Measurements from ENCODE around the gene DFFB. TPM values are rescaled to one million over a fixed set of nuclear protein-coding genes. Genes with fewer than 3 reads are reported as not detected.
A peak's percentile ranks its signal among the peaks of the same experiment; 100 is the strongest.

The DFFB gene
- total and polyA plus RNA-seq, 2 of the 13 experiments (the other 11 are each of a cell fraction or from before 2014, with no cell fraction given), result 4.6 to 9.3 TPM

DNA sequence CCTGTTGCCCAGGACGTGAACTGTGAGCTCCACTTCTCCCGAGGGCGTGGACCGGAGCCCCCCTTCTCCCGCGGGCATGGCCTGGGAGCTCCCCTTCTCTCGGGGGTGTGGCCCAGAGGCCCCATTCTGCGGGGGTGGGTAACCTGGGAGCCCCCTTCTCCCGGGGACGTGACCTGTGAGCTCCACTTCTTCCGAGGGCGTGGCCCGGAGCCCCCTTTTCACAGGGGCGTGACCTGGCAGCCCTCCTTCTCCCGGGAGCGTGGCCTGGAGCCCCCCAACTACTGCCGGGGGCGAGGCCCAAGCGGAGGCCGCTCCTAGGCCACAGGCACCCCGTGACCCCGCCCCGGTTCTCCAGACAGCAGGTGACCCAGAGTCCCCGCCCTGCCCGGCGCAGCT is 42.5 kb downstream of the DFFB start (continued):
- TF ChIP-seq, protein P1, sequence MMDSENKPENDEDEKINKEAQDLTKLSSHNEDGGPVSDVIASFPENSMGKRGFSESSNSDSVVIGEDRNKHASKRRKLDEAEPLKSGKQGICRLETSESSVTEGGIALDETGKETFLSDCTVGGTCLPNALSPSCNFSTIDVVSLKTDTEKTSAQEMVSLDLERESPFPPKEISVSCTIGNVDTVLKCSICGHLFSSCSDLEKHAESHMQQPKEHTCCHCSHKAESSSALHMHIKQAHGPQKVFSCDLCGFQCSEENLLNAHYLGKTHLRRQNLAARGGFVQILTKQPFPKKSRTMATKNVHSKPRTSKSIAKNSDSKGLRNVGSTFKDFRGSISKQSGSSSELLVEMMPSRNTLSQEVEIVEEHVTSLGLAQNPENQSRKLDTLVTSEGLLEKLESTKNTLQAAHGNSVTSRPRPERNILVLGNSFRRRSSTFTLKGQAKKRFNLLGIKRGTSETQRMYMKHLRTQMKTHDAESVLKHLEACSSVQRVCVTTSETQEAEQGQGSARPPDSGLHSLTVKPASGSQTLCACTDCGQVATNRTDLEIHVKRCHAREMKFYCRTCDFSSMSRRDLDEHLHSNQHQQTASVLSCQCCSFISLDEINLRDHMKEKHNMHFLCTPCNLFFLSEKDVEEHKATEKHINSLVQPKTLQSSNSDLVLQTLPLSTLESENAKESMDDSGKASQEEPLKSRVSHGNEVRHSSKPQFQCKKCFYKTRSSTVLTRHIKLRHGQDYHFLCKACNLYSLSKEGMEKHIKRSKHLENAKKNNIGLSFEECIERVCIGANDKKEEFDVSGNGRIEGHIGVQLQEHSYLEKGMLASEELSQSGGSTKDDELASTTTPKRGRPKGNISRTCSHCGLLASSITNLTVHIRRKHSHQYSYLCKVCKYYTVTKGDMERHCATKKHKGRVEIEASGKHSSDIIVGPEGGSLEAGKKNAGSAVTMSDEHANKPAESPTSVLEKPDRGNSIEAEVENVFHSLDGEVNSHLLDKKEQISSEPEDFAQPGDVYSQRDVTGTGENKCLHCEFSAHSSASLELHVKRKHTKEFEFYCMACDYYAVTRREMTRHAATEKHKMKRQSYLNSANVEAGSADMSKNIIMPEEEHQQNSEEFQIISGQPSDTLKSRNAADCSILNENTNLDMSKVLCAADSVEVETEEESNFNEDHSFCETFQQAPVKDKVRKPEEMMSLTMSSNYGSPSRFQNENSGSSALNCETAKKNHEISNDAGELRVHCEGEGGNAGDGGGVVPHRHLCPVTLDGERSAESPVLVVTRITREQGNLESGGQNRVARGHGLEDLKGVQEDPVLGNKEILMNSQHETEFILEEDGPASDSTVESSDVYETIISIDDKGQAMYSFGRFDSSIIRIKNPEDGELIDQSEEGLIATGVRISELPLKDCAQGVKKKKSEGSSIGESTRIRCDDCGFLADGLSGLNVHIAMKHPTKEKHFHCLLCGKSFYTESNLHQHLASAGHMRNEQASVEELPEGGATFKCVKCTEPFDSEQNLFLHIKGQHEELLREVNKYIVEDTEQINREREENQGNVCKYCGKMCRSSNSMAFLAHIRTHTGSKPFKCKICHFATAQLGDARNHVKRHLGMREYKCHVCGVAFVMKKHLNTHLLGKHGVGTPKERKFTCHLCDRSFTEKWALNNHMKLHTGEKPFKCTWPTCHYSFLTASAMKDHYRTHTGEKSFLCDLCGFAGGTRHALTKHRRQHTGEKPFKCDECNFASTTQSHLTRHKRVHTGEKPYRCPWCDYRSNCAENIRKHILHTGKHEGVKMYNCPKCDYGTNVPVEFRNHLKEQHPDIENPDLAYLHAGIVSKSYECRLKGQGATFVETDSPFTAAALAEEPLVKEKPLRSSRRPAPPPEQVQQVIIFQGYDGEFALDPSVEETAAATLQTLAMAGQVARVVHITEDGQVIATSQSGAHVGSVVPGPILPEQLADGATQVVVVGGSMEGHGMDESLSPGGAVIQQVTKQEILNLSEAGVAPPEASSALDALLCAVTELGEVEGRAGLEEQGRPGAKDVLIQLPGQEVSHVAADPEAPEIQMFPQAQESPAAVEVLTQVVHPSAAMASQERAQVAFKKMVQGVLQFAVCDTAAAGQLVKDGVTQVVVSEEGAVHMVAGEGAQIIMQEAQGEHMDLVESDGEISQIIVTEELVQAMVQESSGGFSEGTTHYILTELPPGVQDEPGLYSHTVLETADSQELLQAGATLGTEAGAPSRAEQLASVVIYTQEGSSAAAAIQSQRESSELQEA (CRISPR knock-in tag; IDR thresholded peaks at IDR 0.05; ENCODE audit: not compliant biosample characterization), result peak; percentile 72
- TF ChIP-seq ZNF772 (CRISPR knock-in tag; IDR thresholded peaks at IDR 0.05), result 0 out of 2 replicates have a peak, but pooled peaks have one; percentile 27

All from HepG2 (cell line).